NCI-H1417 (cell line): Measurements from ENCODE around the gene SBSN.
A peak's percentile ranks its signal among the peaks of the same experiment; 100 is the strongest.

Experiments
- DNase-seq, 3 experiments: peaks; one replicate each; lab custom pipeline; 2025; lab: John Stamatoyannopoulos, UW

SBSN gene

GRCh38 chr19:35528218-35529038 lies at the start of gene SBSN:
Gene SBSN, minus strand, starts transcription at chr19:35528311. Its CDS starts 30 bp downstream, at chr19:35528281.
- DNase-seq, result no peak

DNA sequence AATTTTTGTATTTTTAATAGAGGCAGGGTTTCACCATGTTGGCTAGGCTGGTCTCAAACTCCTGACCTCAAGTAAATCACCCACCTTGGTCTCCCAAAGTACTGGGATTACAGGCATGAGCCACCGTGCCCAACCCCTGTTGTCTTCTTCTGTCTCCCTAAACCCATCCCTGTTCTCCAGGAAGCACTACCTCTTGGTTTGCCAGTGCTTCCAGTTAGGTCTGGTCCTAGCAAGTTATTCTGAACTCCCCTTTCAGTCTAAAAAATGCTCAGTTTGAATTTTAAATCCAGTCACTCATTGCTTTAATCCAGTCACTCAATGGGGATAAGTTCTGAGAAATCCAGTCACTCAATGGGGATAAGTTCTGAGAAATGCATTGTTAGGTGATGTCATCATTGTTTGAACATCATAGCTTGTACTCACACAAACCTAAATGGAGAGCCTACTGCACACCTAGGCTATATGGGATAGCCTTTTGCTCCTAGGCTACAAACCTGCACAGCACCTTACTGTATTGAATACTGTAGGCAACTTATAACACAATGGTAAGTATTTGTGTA lies 43.4 kb upstream of the SBSN start:
- no peak for DNase-seq

GRCh38 chr19:35569281-35569781 lies 41.2 kb upstream of the SBSN start:
- peak in 1 of 3 experiments; percentile 21 for DNase-seq

GRCh38 chr19:35566738-35567137 lies 38.6 kb upstream of the SBSN start:
- DNase-seq, result no peak

DNA sequence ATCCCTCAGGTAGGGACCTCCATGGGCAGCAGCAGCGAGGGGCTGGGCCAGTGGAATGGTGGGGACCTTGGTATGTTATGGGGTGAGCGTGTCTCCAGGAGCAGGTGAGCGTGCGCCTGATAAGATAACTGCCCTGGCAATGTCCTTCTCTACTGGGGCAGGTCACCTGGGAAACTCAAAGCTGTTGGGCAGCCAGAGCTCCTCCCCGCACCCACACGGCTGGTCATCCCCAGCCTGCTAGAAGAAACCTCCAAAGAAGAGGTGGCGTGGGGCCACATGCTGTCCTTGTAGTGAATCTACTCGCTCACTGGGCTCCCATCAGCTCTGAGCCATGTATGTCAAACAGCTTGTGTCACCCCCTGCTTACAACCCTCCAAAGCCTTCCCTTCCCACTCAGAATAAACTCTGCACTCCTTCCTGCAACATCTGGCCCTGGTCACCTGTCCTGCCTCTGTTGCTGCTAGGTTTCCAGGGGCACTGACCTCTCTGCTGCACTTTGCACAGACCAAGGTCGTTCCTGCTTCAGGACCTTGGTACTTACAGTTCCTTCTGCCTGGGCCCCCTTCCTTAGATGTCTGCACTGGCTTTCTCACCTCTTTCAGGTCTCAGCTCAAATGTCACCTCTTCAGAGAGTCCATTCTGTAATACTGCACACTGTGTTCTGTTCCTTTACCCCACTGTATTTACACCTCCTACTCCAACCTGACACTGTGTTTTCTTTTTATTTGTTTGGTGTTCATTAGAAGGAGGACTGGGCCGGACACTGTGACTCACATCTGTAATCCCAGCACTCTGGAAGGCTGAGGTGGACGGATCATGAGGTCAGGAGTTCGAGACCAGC lies 37.1 kb upstream of the SBSN start:
- no peak for DNase-seq

- no peak for DNase-seq
Observed at GRCh38 chr19:35563207-35563829, 35.2 kb upstream of the SBSN start, which contains the start of gene ATP4A. Gene ATP4A, minus strand, starts transcription at chr19:35563658. Its CDS starts 29 bp downstream, at chr19:35563629.

DNA sequence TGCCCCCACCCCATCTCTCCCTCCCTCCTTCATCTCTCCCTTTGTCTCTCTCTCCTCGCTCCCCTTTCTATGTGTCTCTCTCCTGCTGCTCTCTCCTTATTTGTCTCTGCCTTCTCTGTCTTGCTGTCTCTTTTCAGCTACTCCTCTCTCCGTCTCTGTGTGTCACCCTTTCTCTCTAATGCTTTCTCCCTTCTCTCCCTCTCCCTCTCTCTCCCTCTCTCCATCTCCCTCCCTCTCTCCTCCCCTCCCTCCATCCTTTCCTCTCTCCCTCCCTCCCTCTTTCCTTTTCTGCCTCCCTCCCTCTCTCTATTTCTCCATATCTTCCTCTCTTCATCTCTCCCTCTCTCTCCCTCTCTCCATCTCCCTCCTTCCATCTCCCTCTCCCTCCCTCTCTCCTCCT lies 34.7 kb upstream of the SBSN start:
- DNase-seq, result no peak

GRCh38 chr19:35562336-35562735 lies 34.2 kb upstream of the SBSN start:
- DNase-seq, result no peak

- DNase-seq, result no peak
Observed at GRCh38 chr19:35561436-35561835, 33.3 kb upstream of the SBSN start.

GRCh38 chr19:35560677-35561076 lies 32.6 kb upstream of the SBSN start:
- no peak for DNase-seq

- DNase-seq, result no peak
Observed at GRCh38 chr19:35560271-35560670, 32.2 kb upstream of the SBSN start.

DNA sequence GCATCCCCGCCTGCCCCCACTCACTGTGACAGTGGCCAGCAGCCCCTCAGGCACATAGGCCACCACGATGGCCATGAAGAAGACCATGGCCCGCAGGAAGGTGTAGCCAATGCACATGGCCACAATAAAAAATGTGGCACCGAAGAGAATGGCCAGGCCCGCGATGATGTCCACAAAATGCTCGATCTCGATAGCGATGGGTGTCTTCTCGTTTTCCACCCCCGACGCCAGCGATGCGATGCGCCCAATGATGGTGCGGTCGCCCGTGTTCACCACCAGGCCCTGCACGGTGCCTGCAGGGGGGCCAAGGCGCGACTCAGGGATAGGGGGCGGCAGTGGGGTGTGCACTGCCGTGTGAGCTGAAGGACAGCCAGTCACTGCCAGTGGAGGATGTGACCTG lies 31.7 kb upstream of the SBSN start:
- DNase-seq, result no peak

DNA sequence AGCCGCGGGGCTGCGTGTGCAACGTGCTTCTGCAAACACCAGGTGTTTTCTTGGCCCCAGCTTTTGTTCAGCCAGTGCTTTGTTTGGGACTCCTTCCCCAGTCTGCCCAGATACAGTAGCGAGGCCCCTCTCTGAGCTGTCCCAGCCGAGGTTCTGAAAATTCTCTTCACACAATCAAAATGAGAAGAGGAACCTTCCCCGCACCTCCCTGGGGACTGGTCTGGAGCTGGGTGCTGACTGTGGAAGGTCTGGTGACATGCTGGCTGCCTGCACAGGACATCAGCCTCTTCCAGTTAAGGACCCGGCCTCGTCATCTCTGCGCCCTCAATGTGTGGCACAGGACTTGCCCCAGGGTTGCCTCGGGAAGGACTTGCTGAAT lies 31.2 kb upstream of the SBSN start:
- peak in 1 of 3 experiments; percentile 14 for DNase-seq

- peak in 1 of 3 experiments; percentile 8 for DNase-seq
Observed at GRCh38 chr19:35558400-35559280, 30.5 kb upstream of the SBSN start.

- peak; percentile 27 to 87 (median 79) for DNase-seq
Observed at GRCh38 chr19:35557539-35558399, 29.7 kb upstream of the SBSN start.

- DNase-seq, result no peak
Observed at GRCh38 chr19:35556846-35557538, 28.9 kb upstream of the SBSN start.

DNA sequence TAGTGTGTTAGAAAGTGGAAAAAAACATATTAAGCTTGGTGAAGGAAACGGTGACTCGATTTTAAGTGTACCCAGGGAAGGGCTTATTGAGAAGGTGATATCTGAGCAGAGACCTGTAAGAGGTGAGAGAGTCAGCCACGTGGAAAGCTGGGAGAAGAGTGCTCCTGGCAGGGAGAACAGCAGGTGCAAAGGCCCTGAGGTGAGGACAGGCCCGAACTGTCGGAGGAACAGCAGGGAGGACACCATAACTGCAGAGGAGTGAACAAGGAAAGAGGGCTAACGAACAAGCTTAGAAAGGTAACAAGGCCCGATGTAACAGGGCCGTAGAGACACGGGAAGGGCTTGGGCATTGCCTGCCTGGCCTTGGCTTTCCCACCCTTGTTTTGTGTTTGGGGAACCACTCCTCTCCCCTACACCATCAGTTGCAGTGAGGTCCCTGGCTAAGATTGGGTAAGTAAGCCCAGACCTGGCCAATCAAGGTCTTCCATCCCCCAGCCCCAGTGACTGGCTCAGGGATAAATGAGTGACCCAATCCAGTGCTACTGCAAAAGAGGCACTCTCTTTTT lies 28.0 kb upstream of the SBSN start:
- DNase-seq, result no peak

DNA sequence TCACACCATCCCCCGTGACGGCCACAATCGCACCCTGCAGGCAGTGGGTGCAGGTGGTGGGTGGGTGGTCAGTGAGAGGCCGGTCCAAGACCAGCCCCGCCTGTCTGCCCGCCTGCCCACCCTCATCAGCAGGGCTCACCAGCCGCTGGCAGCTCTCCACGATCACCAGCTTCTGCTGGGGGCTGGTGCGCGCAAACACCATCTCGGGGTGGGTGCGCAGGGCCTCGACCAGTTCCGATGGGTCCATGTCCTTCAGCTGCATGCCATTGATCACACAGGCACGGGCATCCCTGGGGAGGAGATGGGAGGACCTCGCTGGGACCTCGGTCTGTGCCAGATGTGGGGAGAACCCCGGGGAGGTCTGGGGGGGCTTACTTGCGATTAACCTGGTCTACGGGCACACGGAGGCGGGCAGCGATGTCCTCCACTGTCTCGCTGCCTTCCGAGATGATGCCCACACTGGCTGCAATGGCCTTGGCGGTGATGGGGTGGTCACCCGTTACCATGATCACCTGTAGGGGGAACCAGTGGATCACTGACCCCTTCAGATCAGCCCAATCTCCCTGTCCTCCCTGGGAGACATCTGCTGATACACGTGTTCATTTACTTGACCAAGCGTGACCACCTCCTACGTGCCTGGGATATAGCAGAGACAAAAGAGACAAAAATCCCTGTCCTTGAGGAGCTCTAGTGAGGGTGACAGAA lies 27.3 kb upstream of the SBSN start:
- peak in 1 of 3 experiments; percentile 51 for DNase-seq
